HL-60/S4 treated with phorbol 12-myristate 13-acetate at 8.2 ng/mL for 4 days and 3 days (cell line): ENCODE data around the gene RAB39B.

Source experiments
- in situ Hi-C: fragments of 300-500 bp; cut with MboI; formaldehyde crosslinking; loops from 2 replicates; pipeline ENCODE4 v1.15.0; 2022; ENCODE audit warnings: low sequenced_read_pairs

The RAB39B gene

GRCh38 chrX:155216179-155216939, 47.9 kb downstream of the RAB39B start, which contains the start of gene VBP1:
Gene VBP1 (plus strand): TSS chrX:155216460. CDS start chrX:155216483, 23 bp downstream.
- in situ Hi-C loops, result no loop called here

DNA sequence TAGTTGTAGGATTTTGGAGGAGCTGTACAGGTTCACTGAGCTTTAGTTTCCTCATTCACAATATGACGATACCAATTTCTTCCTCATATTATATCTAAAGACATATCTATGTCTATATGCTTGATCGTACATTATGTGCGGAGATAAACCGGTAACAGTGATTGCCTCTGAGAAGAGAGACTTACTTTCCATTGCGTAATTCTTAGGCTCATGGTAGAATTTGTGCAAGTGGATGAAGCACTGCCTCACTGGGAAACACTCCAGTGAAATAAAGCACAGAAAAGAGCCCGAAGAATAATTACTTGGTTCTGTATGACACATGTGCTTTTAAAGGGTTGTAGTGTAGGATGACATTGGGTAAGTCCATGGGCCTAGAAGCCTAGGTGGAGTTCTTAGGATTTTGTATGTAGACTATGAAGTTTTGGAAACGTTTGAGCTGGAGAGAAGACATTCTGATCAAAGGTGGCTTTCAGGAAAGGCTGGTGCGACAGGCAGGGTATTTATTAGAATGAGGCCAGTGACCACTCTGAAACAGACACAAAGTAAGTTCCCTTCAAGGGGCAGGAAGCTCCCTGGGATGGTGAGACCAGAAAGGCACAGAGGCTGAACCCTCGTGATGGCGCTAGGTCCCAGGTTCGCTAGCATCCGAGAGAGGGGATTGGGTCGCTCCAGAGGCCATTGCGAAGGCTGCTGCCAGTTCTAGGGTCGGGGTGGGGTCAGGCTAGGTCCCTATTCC, 48.7 kb downstream of the RAB39B start:
- in situ Hi-C loops, result no loop called here

DNA sequence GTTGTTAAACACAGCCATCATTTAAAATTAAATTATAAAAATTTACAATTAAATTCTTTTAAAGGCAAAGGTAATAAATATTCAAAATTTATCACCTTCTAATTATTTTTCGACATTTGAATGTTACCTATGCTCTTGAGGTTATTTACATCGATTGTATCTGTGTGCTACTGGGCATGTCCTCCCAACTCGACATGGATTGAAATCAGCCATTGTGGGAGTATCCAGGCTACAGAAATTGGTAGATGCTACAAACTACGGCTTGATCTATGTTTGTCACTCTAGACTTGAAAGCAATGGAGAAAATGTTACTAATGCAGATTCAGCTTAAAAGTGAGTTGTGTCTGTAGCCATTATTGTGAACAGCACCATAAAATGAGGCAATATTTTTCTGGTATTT, 50.6 kb downstream of the RAB39B start:
- in situ Hi-C loops, result no loop called here

GRCh38 chrX:155211208-155211607, 53.1 kb downstream of the RAB39B start:
- in situ Hi-C loops, result no loop called here
